ENCODE data around the gene LARGE1. TPM values are rescaled to one million over a fixed set of nuclear protein-coding genes. Genes with fewer than 3 reads are reported as not detected.

LARGE1 gene
- total RNA-seq, 1 donor from 2014 or later = 81.2 TPM

GRCh38 chr22:33652615-33653014, 267.7 kb downstream of the LARGE1 start:
- no peaks in the 10 kb centered on the region for H3K9me3 Mint-ChIP-seq (ENCODE audit: unreplicated experiment)
- H3K36me3 Mint-ChIP-seq (ENCODE audit: unreplicated experiment) = peaks cover 10% of the 10 kb centered on the region
- H3K4me3 Mint-ChIP-seq (ENCODE audit: unreplicated experiment) = no peak overlapping the region
- peaks cover 3% of the 10 kb centered on the region for H3K4me1 Mint-ChIP-seq (ENCODE audit: low read depth, unreplicated experiment)
- no peak for DNase-seq
- H3K27me3 Mint-ChIP-seq (ENCODE audit: unreplicated experiment) = peaks cover 6% of the 10 kb centered on the region
- TF ChIP-seq CTCF (IDR thresholded peaks at IDR 0.05; ENCODE audit: partially characterized antibody, unreplicated experiment) = no peak
- no peak overlapping the region for H3K27ac Mint-ChIP-seq (ENCODE audit: unreplicated experiment)

GRCh38 chr22:33650244-33650643, 270.0 kb downstream of the LARGE1 start:
- no peak for TF ChIP-seq CTCF (IDR thresholded peaks at IDR 0.05; ENCODE audit: partially characterized antibody, unreplicated experiment)
- Mint-ChIP-seq H3K36me3 (ENCODE audit: unreplicated experiment) (peaks cover 9% of the 10 kb centered on the region), H3K9me3 (ENCODE audit: unreplicated experiment) (peaks cover 4% of the 10 kb centered on the region), H3K27me3 (ENCODE audit: unreplicated experiment) (peaks cover 8% of the 10 kb centered on the region), H3K27ac (ENCODE audit: unreplicated experiment) (no peak overlapping the region), H3K4me1 (ENCODE audit: low read depth, unreplicated experiment) (no peaks in the 10 kb centered on the region), H3K4me3 (ENCODE audit: unreplicated experiment) (no peak overlapping the region)
- no peak for DNase-seq

- no peaks in the 10 kb centered on the region for H3K4me1 Mint-ChIP-seq (ENCODE audit: low read depth, unreplicated experiment)
- H3K9me3 Mint-ChIP-seq (ENCODE audit: unreplicated experiment) = peaks cover 15% of the 10 kb centered on the region
- TF ChIP-seq CTCF (IDR thresholded peaks at IDR 0.05; ENCODE audit: partially characterized antibody, unreplicated experiment) = no peak
- H3K4me3 Mint-ChIP-seq (ENCODE audit: unreplicated experiment) = no peak overlapping the region
- H3K27me3 Mint-ChIP-seq (ENCODE audit: unreplicated experiment) = peaks cover 5% of the 10 kb centered on the region
- peaks cover 18% of the 10 kb centered on the region for H3K36me3 Mint-ChIP-seq (ENCODE audit: unreplicated experiment)
- no peak for DNase-seq
- H3K27ac Mint-ChIP-seq (ENCODE audit: unreplicated experiment) = no peak overlapping the region
Measured at GRCh38 chr22:33648478-33648877, 271.8 kb downstream of the LARGE1 start.

GRCh38 chr22:33640900-33641299, 279.4 kb downstream of the LARGE1 start:
- no peak for DNase-seq
- Mint-ChIP-seq H3K4me3 (ENCODE audit: unreplicated experiment) (no peak overlapping the region), H3K27me3 (ENCODE audit: unreplicated experiment) (peaks cover 7% of the 10 kb centered on the region), H3K4me1 (ENCODE audit: low read depth, unreplicated experiment) (peaks cover 6% of the 10 kb centered on the region), H3K36me3 (ENCODE audit: unreplicated experiment) (peaks cover 32% of the 10 kb centered on the region), H3K9me3 (ENCODE audit: unreplicated experiment) (peaks cover 27% of the 10 kb centered on the region), H3K27ac (ENCODE audit: unreplicated experiment) (no peak overlapping the region)
- no peak for TF ChIP-seq CTCF (IDR thresholded peaks at IDR 0.05; ENCODE audit: partially characterized antibody, unreplicated experiment)

GRCh38 chr22:33639588-33640254, 280.6 kb downstream of the LARGE1 start:
- Mint-ChIP-seq H3K9me3 (ENCODE audit: unreplicated experiment) (peaks cover 26% of the 10 kb centered on the region), H3K27me3 (ENCODE audit: unreplicated experiment) (peaks cover 5% of the 10 kb centered on the region), H3K36me3 (ENCODE audit: unreplicated experiment) (peaks cover 23% of the 10 kb centered on the region), H3K4me1 (ENCODE audit: low read depth, unreplicated experiment) (peaks cover 6% of the 10 kb centered on the region), H3K4me3 (ENCODE audit: unreplicated experiment) (no peak overlapping the region), H3K27ac (ENCODE audit: unreplicated experiment) (no peak overlapping the region)
- TF ChIP-seq CTCF (IDR thresholded peaks at IDR 0.05; ENCODE audit: partially characterized antibody, unreplicated experiment) = no peak
- DNase-seq = no peak

Data from glutamatergic neuron (in vitro differentiated cells).